Endothelial cell of umbilical vein (primary cell): ENCODE results near the gene TRMT1.

ENCODE experiments used
- CTCF ChIP-seq, 2 donors: IDR thresholded peaks; 1 replicate in 1 of 2; 2 replicates in 1 of 2; pipeline ENCODE4 v1.5.1; 2011; ENCODE audit warnings: low read length in 2 of 2, mild to moderate bottlenecking in 2 of 2, moderate library complexity in 2 of 2, control low read depth in 1 of 2, inconsistent platforms in 1 of 2, low read depth in 1 of 2; ENCODE audit not compliant: insufficient read depth in 1 of 2; ENCODE audit errors: extremely low read depth in 1 of 2
- EZH2 ChIP-seq: IDR thresholded peaks from 2 replicates; pipeline ENCODE4 v1.6.1; 2012; ENCODE audit warnings: borderline replicate concordance, low read depth, mild to moderate bottlenecking, moderate library complexity, low read length, inconsistent platforms; ENCODE audit not compliant: severe bottlenecking
- FOS ChIP-seq: IDR thresholded peaks from 2 replicates; pipeline ENCODE4 v1.6.1; 2011; ENCODE audit warnings: mild to moderate bottlenecking, low read length, moderate library complexity, borderline replicate concordance; ENCODE audit not compliant: insufficient read depth
- GATA2 ChIP-seq: IDR thresholded peaks from 2 replicates; pipeline ENCODE4 v1.7.0; 2011; ENCODE audit warnings: low read depth, mild to moderate bottlenecking, moderate library complexity, mixed read lengths, low read length; ENCODE audit not compliant: insufficient read length, insufficient read depth
- JUN ChIP-seq: IDR thresholded peaks from 2 replicates; pipeline ENCODE4 v1.6.1; 2011; ENCODE audit warnings: borderline replicate concordance, low read depth; ENCODE audit not compliant: insufficient read length, insufficient read depth
- MAX ChIP-seq: IDR thresholded peaks from 2 replicates; pipeline ENCODE4 v1.6.1; 2011; ENCODE audit not compliant: insufficient read depth, insufficient read length
- MYC ChIP-seq: IDR thresholded peaks from one replicate; pipeline ENCODE4 v1.6.1; 2011; ENCODE audit warnings: mild to moderate bottlenecking, low read depth, low read length
- POLR2A ChIP-seq: IDR thresholded peaks from 2 replicates; pipeline ENCODE4 v1.6.1; 2012; ENCODE audit warnings: low read depth, mild to moderate bottlenecking, control low read depth, low read length
- POLR2AphosphoS5 ChIP-seq: IDR thresholded peaks from 2 replicates; pipeline ENCODE4 v1.6.1; 2012; ENCODE audit warnings: low read depth, mild to moderate bottlenecking, control low read depth, low read length, moderate library complexity; ENCODE audit not compliant: insufficient read depth

GRCh38 chr19:13115936-13116281 is 631 bp downstream of the TRMT1 start:
- TF ChIP-seq EZH2 (no peak), CTCF (IDR thresholded peaks at IDR 0.05; ENCODE audit: extremely low read depth in 1 of 2, insufficient read depth in 1 of 2, low read depth in 1 of 2, low read length in 2 of 2) (no peak), POLR2A (no peak), JUN (no peak), MYC (no peak), POLR2AphosphoS5 (no peak), GATA2 (no peak), MAX (no peak), FOS (no peak)
